PC-9 (cell line): ENCODE results near the gene ZSCAN20.

ENCODE experiments used
- CTCF ChIP-seq: fragments of 200-600 bp; sonication (generic); conservative IDR thresholded peaks from 2 replicates; pipeline ENCODE4 v1.6.1; 2017; ENCODE audit warnings: mixed run types, antibody characterized with exemption, mild to moderate bottlenecking, moderate library complexity
- EZH2 ChIP-seq: fragments of 200-600 bp; sonication (generic); IDR thresholded peaks from 2 replicates; pipeline ENCODE4 v1.8.0; 2017; ENCODE audit warnings: antibody characterized with exemption, low read depth

DNA sequence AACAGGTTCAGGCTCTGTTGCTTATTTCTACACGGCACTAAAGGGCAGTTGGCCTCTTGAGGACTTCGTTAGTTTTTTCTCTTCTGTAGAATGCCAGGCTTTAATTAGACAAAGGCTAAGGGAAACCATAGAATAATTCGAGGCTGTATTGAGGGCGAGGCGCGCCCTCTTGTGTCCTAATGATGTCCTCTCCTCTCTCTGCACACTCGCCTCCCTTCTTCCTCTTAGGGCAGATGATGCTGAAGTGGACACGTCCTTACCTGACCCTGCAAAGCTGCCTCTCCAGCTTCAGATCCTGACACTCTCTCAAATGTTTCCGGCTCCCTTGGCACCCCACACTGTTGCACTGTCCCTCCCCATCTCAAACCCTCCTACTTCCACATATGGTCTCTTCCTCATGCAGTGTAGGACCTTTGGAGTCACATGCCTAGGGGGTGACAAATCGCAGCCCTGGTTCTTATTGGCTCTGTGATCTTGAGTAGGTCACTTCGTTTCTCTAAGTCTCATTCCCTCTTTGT, 1.9 kb upstream of the ZSCAN20 start:
- TF ChIP-seq CTCF (peak; percentile 83), EZH2 (no peak)
